Ovary (tissue), 9 donors: Measurements from ENCODE around the gene UXS1. TPM values are rescaled to one million over a fixed set of nuclear protein-coding genes. Genes with fewer than 3 reads are reported as not detected.

Source experiments
- DNase-seq, 5 donors: peaks; one replicate each; pipeline ENCODE4 v3.0.0-alpha.2; 2019 to 2020
- H3K27ac ChIP-seq, 2 donors: fragments of 200-600 bp; one replicate each; pipeline versions ENCODE4 v1.5.1 to v1.8.0; 2019 to 2022
- H3K27me3 ChIP-seq: fragments of 200-600 bp; one replicate; pipeline ENCODE4 v1.8.0; 2022
- H3K36me3 ChIP-seq: fragments of 200-600 bp; sonication (generic); one replicate; pipeline ENCODE4 v1.5.1; 2019
- H3K4me1 ChIP-seq: one replicate; pipeline ENCODE4 v1.8.1; 2013; ENCODE audit warnings: mild to moderate bottlenecking, moderate library complexity; ENCODE audit not compliant: insufficient read depth
- H3K4me3 ChIP-seq: fragments of 200-600 bp; sonication (generic); one replicate; pipeline ENCODE4 v1.5.1; 2017
- H3K9me3 ChIP-seq, 2 donors: fragments of 200-600 bp in 1 of 2; sonication (generic) in 1 of 2; one replicate each; pipeline versions ENCODE4 v1.5.1 to v1.8.1; 2013 to 2019; ENCODE audit warnings: mild to moderate bottlenecking in 1 of 2, moderate library complexity in 1 of 2
- CTCF ChIP-seq, 3 donors: fragments of 450-650 bp in 2 of 3; fragments of 200-600 bp in 1 of 3; IDR thresholded peaks; one replicate each; pipeline versions ENCODE4 v1.5.1 to v1.8.0; 2016 to 2022; ENCODE audit warnings: antibody characterized with exemption in 3 of 3, mild to moderate bottlenecking in 1 of 3
- EP300 ChIP-seq: sonication (generic); formaldehyde crosslinking; IDR thresholded peaks from one replicate; pipeline ENCODE4 v1.6.1; 2017; ENCODE audit warnings: antibody characterized with exemption
- POLR2A ChIP-seq: fragments of 450-650 bp; IDR thresholded peaks from one replicate; pipeline ENCODE4 v1.6.1; 2017; ENCODE audit warnings: antibody characterized with exemption, mild to moderate bottlenecking, moderate library complexity
- WGBS, 3 donors: extraction: QIAGEN DNeasy Blood & Tissue Kit in 1 of 3; methylation state at CpG; one replicate each; pipeline versions ENCODE4 v1.1.5 to v1.1.7; 2013 to 2017; 5-methylcytosine and 5-hydroxymethylcytosine counted together
- intact Hi-C, 4 donors: fragments of 100-400 bp; cut with DNase I; formaldehyde crosslinking; loops; one replicate each; pipeline versions ENCODE4 v1.11.0 to v1.15.1; 2022 to 2023
- polyA plus RNA-seq, 2 donors: library from polyadenylated mRNA; stranded (reverse); fragments of 200-250 nt in 1 of 2; fragments of 350-450 nt in 1 of 2; fragmentation: Illumina TruSeq in 1 of 2; extraction: RNeasy Lipid Tissue Mini Kit (QIAGEN cat#74804) in 1 of 2; gene quantifications; one replicate each; pipeline ENCODE4 v1.2.3, GENCODE V29; 2013 to 2014
- total RNA-seq, 7 donors: library from RNA; depleted of rRNA in 2 of 7; stranded (reverse); fragments of >200 nt in 2 of 7; fragmentation: NEBNext Ultra II Directional in 3 of 7; extraction: Animal tissue kit (Norgen Biotek cat#: 25700) in 3 of 7; gene quantifications; one replicate each; pipeline versions ENCODE4 v1.1.0 to v1.2.4, GENCODE V29; 2016 to 2023
- donor health status: DM: no; HTN: no; CAD: no; lungs with moderate emphysema.
- donor health status: DM: no; HTN: no; CAD: no.
- donor health status: Bipolar disorder and iron deficiency.
- donor health status: DM: yes; HTN: yes; CAD: no.
- donor health status: DM: no; HTN: no; CAD: no.
- donor health status: DM: yes; HTN: yes; CAD: no.

The UXS1 gene
- total and polyA plus RNA-seq, 9 donors, result 23.9 to 70.8 (median 27.7) TPM

- 70 to 81% (median 74%) methylated on average over 2 of the region's 2 CpGs for WGBS, 3 donors
- no peak for DNase-seq
- Histone ChIP-seq H3K27ac (no peak overlapping the region), H3K4me1 (peaks cover 5% of the 10 kb centered on the region), H3K9me3 (no peaks in the 10 kb centered on the region), H3K36me3 (no peaks in the 10 kb centered on the region), H3K4me3 (no peak overlapping the region), H3K27me3 (no peaks in the 10 kb centered on the region)
- intact Hi-C loops, result no loop called here
- TF ChIP-seq EP300, result no peak
- no peak for TF ChIP-seq POLR2A
- TF ChIP-seq CTCF (IDR thresholded peaks at IDR 0.05), result no peak
These were observed 9.7 kb downstream of the UXS1 start for GRCh38 chr2:106184394-106184793.

- Histone ChIP-seq H3K27ac (peak overlapping the region; percentile 13 to 34), H3K4me1 (peaks cover 5% of the 10 kb centered on the region), H3K9me3 (no peaks in the 10 kb centered on the region), H3K27me3 (no peaks in the 10 kb centered on the region), H3K4me3 (peak overlapping the region; percentile 0), H3K36me3 (no peaks in the 10 kb centered on the region)
- intact Hi-C loops, result no loop called here
- 1% methylated on average over 3 of the region's 3 CpGs for WGBS, 3 donors
- no peak for TF ChIP-seq POLR2A
- TF ChIP-seq CTCF (IDR thresholded peaks at IDR 0.05), result no peak
- TF ChIP-seq EP300, result no peak
- peak in 2 of 5 donors; percentile 45 to 48 for DNase-seq
These were observed 10.9 kb downstream of the UXS1 start for GRCh38 chr2:106183101-106183696.

DNA sequence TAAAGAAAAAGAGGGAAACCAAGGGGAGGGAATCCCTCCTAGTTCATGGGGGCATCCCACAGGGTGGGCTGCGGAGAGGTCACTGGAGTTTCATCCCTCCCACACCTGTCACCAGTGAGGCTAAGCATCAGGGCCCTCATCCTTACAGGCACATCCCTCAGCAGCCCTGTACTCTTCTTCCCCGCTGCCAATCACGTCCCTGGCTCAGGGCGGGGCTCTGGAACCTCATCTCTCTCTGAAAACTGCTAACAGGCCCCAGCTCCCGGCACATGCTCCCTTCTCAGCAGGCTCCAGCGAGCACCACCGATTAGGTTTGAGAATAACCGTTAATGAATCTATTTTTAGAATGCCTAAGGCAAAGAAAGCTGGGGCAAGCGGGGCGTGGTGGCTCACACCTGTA lies 13.0 kb downstream of the UXS1 start:
- no peak for DNase-seq
- no peaks in the 10 kb centered on the region for H3K9me3 ChIP-seq

DNA sequence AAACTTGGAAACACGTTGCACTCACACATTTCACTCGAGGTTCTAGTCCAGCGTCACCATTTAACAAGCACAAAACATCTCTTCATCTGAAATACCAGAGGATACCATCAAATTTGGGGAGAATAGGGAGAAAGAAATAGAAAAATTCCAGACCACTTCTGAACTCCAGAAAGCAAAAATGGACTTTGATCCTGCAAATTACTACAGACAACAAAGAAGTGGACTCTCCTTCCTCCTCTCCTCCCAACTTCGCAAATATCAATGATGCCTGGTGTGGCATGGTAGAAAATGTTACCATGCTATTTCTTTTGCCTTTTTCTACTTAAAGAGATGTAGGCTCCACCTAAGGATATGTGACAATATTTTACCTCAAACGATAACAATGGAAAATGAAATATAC lies 13.5 kb downstream of the UXS1 start:
- Histone ChIP-seq H3K4me1 (peaks cover 9% of the 10 kb centered on the region), H3K9me3 (no peaks in the 10 kb centered on the region), H3K27me3 (no peaks in the 10 kb centered on the region), H3K27ac (no peak overlapping the region), H3K4me3 (no peak overlapping the region), H3K36me3 (no peaks in the 10 kb centered on the region)
- no peak for TF ChIP-seq EP300
- TF ChIP-seq POLR2A, result no peak
- TF ChIP-seq CTCF (IDR thresholded peaks at IDR 0.05), result no peak
- intact Hi-C loops, result no loop called here
- WGBS, 3 donors, result 95 to 96% (median 95%) methylated on average over 5 of the region's 5 CpGs
- DNase-seq, result no peak

More for the DNA sequence above, 13.0 kb downstream of the UXS1 start:
- no peak overlapping the region for H3K27ac ChIP-seq
- intact Hi-C loops, result no loop called here
- H3K36me3 ChIP-seq, result no peaks in the 10 kb centered on the region
- H3K4me1 ChIP-seq, result peaks cover 9% of the 10 kb centered on the region
- 85 to 91% (median 90%) methylated on average over 10 of the region's 10 CpGs for WGBS, 3 donors
- H3K27me3 ChIP-seq, result no peaks in the 10 kb centered on the region
- TF ChIP-seq POLR2A (no peak), CTCF (IDR thresholded peaks at IDR 0.05) (no peak), EP300 (no peak)
- no peak overlapping the region for H3K4me3 ChIP-seq
